T47D (cell line): ENCODE measurements around the gene DTNA.

Experiments
- DNase-seq, 2 experiments: peaks; one replicate each; pipeline versions ENCODE4 v3.0.0 to v3.0.0-alpha.2; 2011 to 2012; ENCODE audit warnings: low read depth in 1 of 2, low spot score in 1 of 2
- JUND ChIP-seq: IDR thresholded peaks from 2 replicates; pipeline ENCODE4 v1.6.1; 2012; ENCODE audit warnings: low read depth
- in situ Hi-C: cut with HindIII; loops from 2 replicates; pipeline ENCODE4 v1.10.0; 2016; ENCODE audit warnings: low sequenced_read_pairs, low pct_unique_long_range_greater_than_20kb

DTNA gene

DNA sequence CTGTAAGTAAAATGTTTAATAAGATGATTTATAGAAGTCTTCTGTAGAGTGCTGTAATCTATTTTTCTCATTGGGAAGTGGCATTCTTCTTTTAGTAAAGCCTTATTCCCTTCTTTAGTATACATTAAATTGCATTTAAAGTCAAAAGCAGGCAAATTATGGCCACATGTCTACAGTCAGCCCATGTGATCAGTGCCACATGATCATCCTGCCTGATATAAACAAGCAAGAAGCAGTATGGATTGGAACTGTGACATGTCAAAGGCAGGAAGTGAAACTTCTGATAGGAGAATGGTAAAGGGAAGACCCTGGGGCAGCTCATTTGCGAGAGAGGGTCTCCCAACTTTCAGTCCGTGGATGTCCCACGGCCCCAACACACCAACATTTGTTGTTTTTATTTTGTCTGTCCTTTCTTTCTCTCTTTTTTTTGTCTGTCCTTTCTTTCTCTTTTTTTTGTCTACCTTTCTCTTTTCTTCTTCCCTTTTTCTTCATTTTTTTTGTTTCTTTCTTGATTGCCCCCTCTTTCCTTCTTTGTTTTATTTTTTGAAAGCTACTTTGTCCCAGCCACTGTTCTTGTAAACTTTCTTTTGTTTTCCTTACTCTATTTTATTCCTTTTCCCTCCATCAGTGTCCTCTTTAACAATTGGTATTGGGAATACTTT, 154.9 kb downstream of the DTNA start:
- in situ Hi-C loops: no loop called here
- no peak for TF ChIP-seq JUND
- no peak for DNase-seq

DNA sequence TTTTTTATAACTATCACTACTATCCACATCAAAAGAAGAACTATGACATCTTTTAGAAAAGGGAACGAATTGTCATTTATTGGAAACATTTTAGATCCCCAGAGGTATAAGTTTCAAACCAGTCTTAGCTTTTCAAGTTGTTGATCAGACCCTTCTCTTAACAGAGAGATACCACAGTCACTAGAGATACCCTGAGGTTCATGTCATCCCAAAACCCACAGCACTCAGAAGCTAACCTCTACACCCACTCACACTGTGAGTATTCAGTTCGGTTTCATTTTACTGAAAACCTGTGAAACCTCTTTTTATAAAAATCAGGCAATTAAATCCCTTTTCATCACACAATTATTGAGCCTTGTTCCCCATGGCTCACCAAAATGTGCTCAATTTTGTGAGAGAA, 156.2 kb downstream of the DTNA start:
- TF ChIP-seq JUND: no peak
- DNase-seq: no peak
- in situ Hi-C loops: no loop called here

DNA sequence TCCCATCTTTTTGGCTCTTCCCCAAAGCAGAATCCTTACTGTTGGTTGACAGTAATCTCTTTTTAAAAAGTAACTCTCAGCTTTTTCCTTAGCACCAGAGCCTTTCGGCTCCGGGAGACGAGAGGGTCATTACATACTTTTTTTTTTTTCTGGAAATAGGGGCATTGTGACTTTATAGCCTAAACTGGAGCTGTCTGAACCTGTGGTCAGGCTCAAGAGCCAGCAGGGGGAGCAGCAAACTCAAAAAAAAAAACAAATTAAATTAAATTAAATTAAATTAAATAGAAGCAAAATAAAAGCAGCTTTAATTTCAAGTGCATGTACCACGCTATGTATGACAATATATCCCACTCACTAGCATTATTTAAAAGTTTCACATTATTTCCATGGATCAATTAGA, 156.6 kb downstream of the DTNA start:
- no peak for TF ChIP-seq JUND
- no peak for DNase-seq
- in situ Hi-C loops: no loop called here

DNA sequence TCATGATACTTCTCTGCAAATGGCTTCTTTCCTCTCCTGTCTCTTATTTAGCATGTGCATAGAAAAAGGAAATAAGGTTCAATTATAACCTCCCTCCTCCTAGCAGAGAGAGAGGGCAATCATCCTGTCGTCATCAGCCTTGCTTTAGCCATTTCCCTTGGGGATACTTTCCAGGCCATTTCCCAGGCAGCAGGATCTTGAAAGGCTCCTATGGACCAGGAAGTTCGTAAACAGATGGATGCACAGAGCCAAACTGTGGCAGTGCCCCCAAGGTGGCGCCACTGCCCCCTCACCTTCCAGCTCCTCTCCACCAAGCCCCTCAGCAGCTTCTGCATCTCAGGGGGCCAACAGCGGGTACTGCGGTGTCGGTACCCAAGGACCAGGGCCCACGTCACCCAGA, 157.4 kb downstream of the DTNA start:
- in situ Hi-C loops: no loop called here
- TF ChIP-seq JUND: no peak
- no peak for DNase-seq

DNA sequence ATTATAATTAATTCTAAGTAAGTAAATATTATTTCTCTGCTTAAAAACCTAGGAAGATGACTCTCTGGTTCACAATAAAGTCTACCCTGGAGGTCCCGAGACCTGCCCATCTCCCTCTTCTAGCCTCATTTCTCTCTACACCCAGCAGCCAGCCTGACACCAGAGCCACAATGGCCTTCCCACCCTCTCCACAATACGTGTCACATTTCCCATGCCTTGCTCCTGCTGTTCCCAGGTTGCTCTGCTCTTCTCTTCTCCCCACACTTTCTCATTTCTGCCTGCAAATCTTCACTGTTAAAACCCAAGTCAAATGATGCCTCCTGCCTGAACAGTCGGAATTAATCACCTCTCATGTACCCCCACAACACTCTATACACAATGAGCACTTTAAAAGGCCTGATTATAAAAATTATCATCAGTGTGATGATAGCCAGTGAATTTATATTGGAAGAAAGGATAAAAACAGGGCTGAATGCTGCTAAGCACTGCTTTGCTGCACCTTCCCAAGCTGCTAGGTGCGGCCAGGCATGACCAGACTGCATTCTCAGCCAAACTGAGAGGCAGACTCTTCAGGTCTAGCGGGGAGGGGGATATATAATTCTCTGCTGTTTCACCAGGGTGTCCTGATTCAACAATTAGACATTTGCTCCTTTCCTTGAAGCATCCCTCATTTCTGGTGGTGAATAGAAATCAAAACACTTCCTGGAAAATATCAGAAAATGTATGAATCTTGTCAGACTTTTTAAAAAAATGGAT, 160.6 kb downstream of the DTNA start:
- in situ Hi-C loops: no loop called here
- no peak for TF ChIP-seq JUND
- no peak for DNase-seq

DNA sequence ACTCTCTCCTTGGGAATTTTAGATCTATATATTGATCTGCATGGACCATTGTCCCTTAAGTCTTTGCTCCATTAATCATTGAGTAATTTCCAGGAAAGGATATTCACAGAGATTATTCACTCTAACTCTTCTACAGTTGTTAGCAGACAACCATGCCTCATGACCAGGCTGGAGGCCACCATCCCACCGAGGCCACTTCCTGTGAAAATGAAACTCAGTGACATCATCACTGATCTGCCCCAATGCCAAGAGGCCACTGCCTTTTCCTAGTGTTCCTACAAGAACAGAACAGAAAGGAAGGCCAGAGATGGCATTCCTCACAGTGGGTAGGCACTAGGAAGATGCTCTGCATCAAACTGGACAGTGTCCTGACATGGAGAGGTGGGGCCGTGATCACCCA, 161.3 kb downstream of the DTNA start:
- TF ChIP-seq JUND: no peak
- no peak for DNase-seq
- in situ Hi-C loops: no loop called here

DNA sequence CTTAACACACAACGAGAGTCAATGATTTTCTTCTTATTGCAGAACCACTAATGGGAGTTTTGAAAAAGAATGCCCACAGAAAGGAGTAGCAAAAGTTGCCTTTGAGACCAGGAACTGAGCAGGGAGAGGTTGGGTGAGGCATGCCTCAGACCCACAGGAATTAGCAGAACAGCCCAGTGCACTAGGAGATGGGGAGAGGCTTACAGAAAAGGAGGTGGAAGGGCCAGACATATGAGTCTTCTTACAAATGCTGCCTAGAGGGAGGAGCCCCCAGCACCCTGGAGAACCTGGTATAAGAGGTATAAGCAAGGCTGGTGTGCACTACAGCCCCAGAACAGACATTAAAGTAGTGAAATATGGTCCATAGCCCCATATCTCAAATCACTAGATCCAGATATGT, 162.0 kb downstream of the DTNA start:
- DNase-seq: no peak
- TF ChIP-seq JUND: no peak
- in situ Hi-C loops: no loop called here

DNA sequence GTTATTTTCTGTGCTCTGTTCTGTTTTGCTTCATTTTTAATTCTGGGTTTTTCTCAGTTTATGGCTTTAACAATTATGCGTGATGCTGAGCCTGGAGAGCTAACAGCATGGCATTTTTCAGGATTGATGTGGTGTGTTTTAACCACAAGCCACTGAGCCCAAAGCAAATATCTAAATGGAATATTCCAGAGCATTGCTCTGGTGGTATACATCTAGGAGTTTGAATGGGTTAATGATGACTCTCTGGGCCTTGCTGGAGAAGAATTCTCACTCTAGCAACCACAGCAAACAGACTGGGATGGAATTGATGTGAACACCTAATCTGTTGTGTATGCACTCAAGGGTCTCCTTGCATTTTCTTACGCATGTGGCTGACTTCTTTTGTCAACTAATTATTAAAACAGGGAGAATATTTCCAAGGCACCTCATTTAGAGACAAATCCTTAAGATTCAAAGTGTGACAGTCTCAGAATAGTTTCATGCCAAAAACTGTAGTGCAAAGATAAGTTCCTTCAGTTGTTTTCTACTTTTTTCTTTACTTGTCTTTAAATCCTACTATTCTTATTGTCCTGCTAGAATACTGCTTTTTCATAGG, 164.0 kb downstream of the DTNA start:
- in situ Hi-C loops: no loop called here
- TF ChIP-seq JUND: no peak
- no peak for DNase-seq

DNA sequence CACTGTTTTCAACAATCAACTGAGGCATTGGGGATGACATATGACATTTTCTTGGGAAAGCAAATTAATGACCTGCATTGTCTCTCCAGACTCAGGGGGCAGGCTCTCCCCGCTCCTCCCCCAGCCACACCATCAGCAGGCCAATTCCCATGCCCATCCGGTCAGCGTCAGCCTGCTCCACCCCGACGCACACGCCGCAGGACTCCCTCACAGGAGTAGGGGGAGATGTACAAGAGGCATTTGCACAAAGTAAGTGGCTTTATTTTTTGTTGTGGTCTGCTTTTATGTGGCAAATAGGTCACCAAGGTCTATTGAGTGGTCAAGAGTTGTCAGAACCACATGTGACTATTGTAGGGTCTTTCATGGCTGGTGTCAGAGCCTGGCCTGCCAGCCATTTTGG, 165.1 kb downstream of the DTNA start:
- in situ Hi-C loops: no loop called here
- no peak for TF ChIP-seq JUND
- DNase-seq: no peak

DNA sequence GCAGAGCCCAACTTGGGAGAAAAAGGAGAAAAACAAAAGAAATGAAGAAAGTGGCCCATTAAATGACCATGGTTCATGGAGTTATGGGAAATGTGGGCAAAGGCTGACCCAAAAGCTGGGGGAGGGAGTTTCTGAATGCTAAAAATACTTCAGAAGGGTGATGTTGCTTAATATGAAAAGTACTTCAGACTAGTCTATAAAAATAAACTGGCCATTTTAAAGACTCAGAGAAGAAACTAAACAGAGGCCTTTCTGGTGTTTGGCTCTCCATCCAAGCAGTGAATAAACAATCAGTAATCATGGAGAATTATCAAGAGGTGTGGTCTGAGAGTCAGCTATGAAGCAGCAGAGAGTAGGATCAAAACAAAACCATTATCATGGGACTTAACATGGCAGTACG, 170.3 kb downstream of the DTNA start:
- no peak for DNase-seq
- in situ Hi-C loops: no loop called here
- TF ChIP-seq JUND: no peak

DNA sequence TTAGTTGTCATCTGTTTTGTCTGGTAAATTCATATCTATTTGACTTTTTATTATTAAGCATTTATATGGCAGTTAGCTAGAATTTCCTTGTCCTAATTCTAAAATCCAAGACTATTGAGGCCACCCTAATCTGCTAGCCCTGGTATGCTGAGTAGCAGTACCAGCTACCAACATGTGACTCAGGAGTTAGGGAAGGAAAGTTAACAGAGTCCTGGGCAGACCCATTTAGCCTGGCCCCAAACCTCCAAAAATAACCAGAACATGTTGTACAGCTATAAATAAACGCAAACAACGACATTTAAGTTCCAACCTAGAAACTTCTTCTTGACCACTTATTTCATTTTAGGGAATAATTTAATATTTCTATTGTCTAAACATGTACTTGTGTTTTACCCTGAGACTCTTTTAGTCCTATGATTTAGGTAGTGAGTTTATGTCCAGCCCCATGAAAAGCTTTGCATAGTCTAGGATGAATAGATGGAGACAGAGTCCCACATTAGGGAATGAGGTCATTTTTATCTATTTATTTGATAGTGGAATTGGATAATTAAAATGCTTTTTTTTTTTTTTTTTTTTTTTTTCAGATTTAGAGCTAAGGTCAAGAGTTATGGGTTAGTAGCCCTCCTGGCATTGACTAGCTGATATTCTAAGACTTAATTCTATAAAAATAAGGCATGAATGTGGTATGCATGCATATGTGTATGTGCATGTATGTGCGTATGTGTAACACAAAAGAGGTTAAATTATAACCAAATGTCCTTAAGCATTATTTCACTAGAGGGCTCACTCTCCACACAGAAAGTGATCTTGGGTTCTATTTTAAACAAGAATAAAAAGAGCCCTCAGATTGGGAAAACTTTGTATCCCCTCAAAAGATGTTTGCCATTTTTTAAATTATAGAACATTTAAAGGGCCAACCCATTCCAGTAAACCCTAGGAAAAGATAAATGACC, 171.1 kb downstream of the DTNA start:
- no peak for TF ChIP-seq JUND
- DNase-seq: peak in 1 of 2 experiments; percentile 19
- in situ Hi-C loops: no loop called here

DNA sequence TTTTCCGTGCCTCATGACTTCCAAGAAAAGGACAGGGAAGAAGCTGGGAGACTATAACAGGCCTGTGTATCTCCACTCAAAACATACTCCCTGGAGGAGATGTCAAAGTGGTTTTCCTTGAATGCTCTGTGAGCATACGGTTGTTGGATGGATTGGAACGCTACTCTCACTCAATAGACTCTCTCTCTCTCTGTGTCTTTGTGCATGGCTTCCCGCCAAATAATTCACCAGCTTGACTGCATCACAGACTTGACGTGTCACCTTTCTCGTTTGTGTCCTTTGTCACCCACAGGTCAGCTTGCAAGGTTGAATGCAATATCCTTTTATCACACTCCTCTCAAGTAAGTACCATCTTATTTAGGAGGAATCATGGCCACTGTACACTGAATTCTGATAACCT, 174.3 kb downstream of the DTNA start:
- no peak for TF ChIP-seq JUND
- in situ Hi-C loops: no loop called here

More for the DNA sequence above, 174.3 kb downstream of the DTNA start:
- no peak for DNase-seq
